ENCODE results near the gene DCC. TPM values are rescaled to one million over a fixed set of nuclear protein-coding genes. Genes with fewer than 3 reads are reported as not detected.

DCC gene
- total and polyA plus RNA-seq, 9 donors, result under 0.01 to 0.77 (median 0.30) TPM; not detected in 3

- intact Hi-C loops (cut with DNase I), result no loop called here
- Histone ChIP-seq H3K36me3 (no peaks in the 10 kb centered on the region), H3K4me1 (ENCODE audit: insufficient read depth) (no peaks in the 10 kb centered on the region), H3K27ac (no peak overlapping the region), H3K4me3 (no peak overlapping the region), H3K9me3 (no peaks in the 10 kb centered on the region), H3K27me3 (no peaks in the 10 kb centered on the region)
- TF ChIP-seq POLR2A (IDR thresholded peaks at IDR 0.05) (no peak), CTCF (IDR thresholded peaks at IDR 0.05) (no peak), EP300 (IDR thresholded peaks at IDR 0.05) (no peak)
- DNase-seq, result no peak
These were observed 37.1 kb downstream of the DCC start for GRCh38 chr18:52377094-52377493.

DNA sequence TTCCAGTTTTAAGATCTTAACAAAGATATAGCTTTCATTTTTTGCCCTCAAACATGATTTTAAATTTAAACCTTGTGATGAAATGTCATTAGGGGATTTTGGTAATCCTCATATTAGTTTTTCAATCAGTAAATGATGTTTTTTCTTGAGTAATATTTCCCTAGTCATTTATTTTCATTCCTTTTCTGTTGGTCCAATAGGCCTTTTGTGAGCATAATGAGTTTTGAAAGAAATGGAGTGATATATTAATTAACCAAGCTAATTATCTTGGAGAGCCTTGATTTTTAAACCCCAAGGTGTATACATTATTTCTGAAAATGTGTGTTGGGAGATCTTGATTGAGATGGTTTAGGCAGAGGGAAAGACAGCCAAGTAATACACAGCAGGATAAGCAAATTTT, 46.3 kb downstream of the DCC start:
- no peaks in the 10 kb centered on the region for H3K36me3 ChIP-seq
- H3K9me3 ChIP-seq, result no peaks in the 10 kb centered on the region
- TF ChIP-seq CTCF (IDR thresholded peaks at IDR 0.05) (no peak), EP300 (IDR thresholded peaks at IDR 0.05) (no peak), POLR2A (IDR thresholded peaks at IDR 0.05) (no peak)
- H3K4me1 ChIP-seq (ENCODE audit: insufficient read depth), result no peaks in the 10 kb centered on the region
- no peak overlapping the region for H3K4me3 ChIP-seq
- H3K27ac ChIP-seq, result no peak overlapping the region
- no peaks in the 10 kb centered on the region for H3K27me3 ChIP-seq
- no peak for DNase-seq
- intact Hi-C loops (cut with DNase I), result no loop called here

- no peaks in the 10 kb centered on the region for H3K4me1 ChIP-seq (ENCODE audit: insufficient read depth)
- no peak for TF ChIP-seq POLR2A (IDR thresholded peaks at IDR 0.05)
- TF ChIP-seq CTCF (IDR thresholded peaks at IDR 0.05), result no peak
- no peak for TF ChIP-seq EP300 (IDR thresholded peaks at IDR 0.05)
- H3K27ac ChIP-seq, result no peak overlapping the region
- intact Hi-C loops (cut with DNase I), result no loop called here
- no peaks in the 10 kb centered on the region for H3K9me3 ChIP-seq
- DNase-seq, result no peak
- no peaks in the 10 kb centered on the region for H3K27me3 ChIP-seq
- H3K4me3 ChIP-seq, result no peak overlapping the region
- 73 to 88% (median 80%) methylated on average over 3 of the region's 3 CpGs for WGBS, 3 donors
- no peaks in the 10 kb centered on the region for H3K36me3 ChIP-seq
These were observed 47.2 kb downstream of the DCC start for GRCh38 chr18:52387175-52387574.

- Histone ChIP-seq H3K4me1 (ENCODE audit: insufficient read depth) (no peaks in the 10 kb centered on the region), H3K4me3 (no peak overlapping the region), H3K27me3 (no peaks in the 10 kb centered on the region), H3K27ac (no peak overlapping the region), H3K9me3 (no peaks in the 10 kb centered on the region), H3K36me3 (no peaks in the 10 kb centered on the region)
- intact Hi-C loops (cut with DNase I), result no loop called here
- no peak for DNase-seq
- TF ChIP-seq POLR2A (IDR thresholded peaks at IDR 0.05) (no peak), CTCF (IDR thresholded peaks at IDR 0.05) (no peak), EP300 (IDR thresholded peaks at IDR 0.05) (no peak)
- 83 to 86% (median 85%) methylated on average over 9 of the region's 9 CpGs for WGBS, 3 donors
These were observed 52.0 kb downstream of the DCC start for GRCh38 chr18:52391810-52392559.
